Right renal cortex interstitium (tissue), 3 donors: Measurements from ENCODE around the gene MMP20. TPM values are rescaled to one million over a fixed set of nuclear protein-coding genes. Genes with fewer than 3 reads are reported as not detected.

Source experiments
- DNase-seq, 3 donors: peaks; one replicate each; pipeline ENCODE4 v3.0.0-alpha.2; 2013; ENCODE audit warnings: low read depth in 3 of 3, low spot score in 2 of 3
- polyA plus RNA-seq, 3 donors: library from polyadenylated mRNA; unstranded; fragments of 120-200 nt; gene quantifications; one replicate each; pipeline ENCODE4 v1.2.1, GENCODE V29; 2013; ENCODE audit not compliant: insufficient read length in 3 of 3

MMP20 gene
- polyA plus RNA-seq, 3 donors = not detected

DNA sequence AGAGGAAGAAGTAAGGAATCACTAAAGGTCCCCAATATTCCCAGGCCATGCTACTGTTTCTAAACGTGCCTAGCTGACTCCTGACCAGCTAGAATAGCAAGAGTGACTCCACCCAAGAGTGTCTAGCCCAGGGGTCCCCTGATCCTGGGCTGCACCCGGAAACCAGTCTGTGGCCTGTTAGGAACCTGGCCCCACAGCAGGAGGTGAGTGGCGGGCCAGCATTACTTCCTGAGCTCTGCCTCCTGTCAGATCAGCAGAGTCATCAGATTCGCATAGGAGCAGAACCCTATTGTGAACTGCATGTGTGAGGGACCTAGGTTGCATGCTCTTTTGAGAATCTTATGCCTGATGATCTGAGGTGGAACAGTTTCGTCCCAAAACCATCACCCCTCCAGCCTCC lies 2.0 kb downstream of the MMP20 start:
- DNase-seq = no peak

GRCh38 chr11:102622258-102622657 lies 2.9 kb downstream of the MMP20 start:
- DNase-seq = no peak

DNA sequence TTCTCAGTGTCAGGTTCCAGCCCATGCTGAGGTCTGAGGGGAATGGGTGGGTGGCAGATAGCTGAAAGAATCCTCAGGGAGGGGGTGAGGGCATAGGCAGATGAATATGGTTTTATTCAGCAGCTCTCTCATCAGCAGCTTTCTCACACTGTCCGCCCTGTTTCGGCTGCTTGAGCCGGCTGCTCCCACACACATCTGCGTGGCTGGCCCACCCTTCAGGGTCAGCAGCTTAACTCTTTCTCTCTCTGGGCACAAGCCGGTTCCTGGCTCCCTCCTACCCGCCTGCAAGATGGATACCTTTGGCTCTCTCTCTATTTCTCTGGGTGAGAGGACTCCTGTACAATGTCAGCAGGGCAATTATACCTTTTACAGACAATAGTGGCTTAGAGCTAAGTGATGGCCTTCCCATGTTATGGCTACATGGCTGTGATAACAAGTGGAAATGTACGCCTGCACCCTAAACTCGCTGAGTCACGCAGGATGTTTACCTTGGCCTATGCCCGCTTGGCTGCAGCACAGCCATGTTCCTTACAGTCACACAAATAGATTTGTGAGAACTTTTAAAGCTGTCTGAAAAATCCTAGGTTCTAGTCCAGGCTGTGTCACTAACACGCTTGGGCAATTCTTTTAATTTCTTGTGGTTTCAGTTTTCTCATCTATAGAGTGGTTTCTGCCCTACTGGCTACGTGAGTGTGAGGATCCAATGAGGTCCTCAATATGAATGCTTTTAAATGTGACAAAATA lies 4.1 kb downstream of the MMP20 start:
- DNase-seq = no peak

DNA sequence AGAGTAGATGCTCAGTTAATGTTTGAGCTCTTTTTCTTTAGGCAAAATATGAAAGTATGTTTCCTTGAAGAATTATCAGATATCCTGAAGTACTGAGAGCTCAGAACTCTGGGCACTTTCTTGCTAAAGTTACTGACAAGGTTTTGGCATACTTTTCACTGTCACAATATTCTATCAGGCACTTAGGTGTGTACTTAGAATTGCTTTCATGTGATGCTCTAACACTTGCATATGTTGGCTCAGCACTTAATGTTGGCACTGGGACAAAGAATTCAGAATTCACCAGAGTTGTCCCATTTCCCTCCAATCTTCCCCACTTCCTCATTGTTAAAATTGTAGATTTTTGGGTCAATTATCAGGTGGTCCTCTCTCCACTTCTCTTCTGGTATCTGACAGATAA lies 5.0 kb downstream of the MMP20 start:
- DNase-seq = no peak

- DNase-seq = no peak
Measured at GRCh38 chr11:102617466-102618008, 7.6 kb downstream of the MMP20 start.

DNA sequence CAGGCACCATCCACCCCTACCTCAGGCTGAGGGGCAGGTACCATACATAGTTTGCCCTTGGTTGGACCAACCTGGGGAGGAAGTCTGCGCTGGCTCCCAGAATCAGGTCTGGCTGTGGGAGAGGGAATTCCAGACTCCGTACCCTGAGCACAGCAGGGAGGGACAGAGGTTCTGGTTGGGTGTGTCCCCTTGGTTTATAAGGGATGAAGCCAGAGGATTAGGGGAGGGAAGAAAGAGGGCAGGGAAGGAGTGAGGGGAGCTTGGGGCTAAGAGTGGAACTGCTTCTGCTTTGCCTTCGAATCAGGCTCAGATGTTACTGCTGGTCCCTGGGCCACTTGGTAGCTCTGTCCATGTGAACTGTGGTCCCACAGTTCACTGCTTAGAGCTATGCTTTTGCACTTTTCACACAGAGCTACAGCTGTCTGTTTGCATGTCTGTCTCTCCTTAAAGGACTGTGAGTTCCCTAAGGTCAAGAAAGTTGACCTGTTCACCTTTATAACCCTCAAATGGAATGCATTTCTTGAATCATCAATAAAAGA lies 9.2 kb downstream of the MMP20 start:
- DNase-seq = no peak

- DNase-seq = no peak
Measured at GRCh38 chr11:102615077-102615893, 9.8 kb downstream of the MMP20 start.

DNA sequence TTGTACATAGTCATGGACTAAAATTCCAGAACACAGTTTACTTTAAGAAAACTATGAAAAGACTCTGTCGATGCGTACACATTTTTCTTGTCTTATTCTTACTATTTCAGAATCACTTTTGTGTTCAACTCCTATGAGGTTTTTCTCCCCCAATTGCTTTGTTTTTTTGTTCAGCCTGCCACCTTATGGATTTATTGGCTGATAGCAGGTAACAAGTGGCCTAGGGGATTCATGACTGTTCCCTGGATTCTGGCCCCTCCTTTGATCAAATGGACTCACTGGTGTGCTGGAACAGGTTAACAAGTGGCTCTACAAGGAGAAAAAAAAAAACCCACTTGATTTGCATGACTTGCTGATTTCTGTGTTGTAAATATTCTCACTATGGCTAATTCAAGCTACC lies 10.6 kb downstream of the MMP20 start:
- no peak for DNase-seq

DNA sequence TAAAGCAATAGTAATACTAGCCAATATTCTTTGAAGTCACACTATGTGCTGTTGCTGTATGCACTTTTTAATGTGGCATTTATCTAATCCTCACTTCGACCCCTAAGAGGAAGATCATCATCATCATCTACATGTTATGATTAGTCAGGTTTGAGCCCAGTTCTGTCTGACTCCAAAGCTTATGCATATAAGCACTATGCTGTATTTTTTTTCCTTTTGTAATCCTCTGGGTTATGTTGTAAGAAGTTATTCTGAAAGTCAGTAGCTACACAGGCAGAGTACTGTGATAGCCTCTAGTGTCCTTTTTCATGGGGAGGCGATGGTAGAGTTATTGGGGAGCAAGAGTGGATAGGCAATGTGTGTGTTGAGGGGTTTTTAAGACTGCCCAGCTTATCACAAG lies 11.1 kb downstream of the MMP20 start:
- DNase-seq = no peak

- no peak for DNase-seq
Measured at GRCh38 chr11:102613450-102613849, 11.7 kb downstream of the MMP20 start.

GRCh38 chr11:102611291-102611690 lies 13.8 kb downstream of the MMP20 start:
- DNase-seq = no peak

DNA sequence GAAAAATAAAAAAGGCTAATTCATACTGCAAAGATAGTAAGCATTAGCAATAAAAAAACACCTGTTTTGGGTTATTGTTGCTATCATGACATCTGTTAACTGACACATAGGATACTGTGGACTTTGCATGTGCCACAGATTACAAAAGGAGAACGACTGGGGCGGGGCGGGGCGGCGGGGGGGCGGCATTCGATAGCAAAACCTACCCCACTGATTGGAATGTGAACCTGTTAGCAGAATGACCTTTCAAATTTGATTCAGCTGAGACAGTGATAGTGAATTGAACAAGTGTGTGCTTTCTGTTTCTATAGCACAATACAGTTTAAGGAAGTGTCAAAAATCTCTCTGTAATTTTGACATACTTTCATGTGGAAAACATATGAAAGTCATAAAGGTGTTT lies 14.9 kb downstream of the MMP20 start:
- DNase-seq = no peak

DNA sequence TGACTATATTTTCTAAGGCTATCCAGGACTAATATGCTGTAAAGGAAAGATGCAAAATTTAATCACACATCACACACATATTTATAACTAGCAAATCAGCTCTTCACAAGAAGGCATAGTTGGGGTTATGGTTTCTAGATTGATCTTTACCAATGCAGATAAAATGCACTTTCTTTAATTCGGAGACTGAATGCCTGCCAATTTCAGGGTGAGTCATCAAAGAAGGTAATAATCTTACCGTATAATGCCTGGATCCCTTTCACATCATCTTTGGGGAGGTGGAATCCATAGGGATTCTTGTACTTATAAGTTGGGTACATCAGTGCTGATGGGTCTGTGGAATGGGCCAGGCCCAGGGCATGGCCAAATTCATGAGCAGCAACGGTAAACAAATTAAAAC lies 16.4 kb downstream of the MMP20 start:
- no peak for DNase-seq

DNA sequence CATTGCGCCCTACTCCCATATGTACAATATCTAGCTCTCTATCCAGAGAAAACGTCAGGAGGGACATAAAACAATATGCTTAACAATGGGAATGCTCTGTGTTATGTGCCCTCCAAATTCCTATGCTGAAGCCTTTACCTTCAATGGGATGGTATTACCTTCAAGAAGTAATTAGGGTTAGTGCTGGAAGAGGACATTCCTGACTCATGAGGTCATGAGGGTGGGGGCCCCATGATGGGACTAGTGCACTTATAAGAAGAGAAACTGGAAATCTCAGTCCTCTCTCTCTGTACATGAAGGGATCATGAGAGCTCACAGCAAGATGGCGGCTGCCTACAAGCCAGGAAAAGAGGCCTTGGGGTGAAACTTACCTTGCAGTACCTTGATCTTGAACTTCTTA lies 20.3 kb downstream of the MMP20 start:
- no peak for DNase-seq

GRCh38 chr11:102604011-102604410 lies 21.1 kb downstream of the MMP20 start:
- no peak for DNase-seq

GRCh38 chr11:102603576-102603975 lies 21.6 kb downstream of the MMP20 start:
- DNase-seq = no peak

GRCh38 chr11:102603091-102603490 lies 22.0 kb downstream of the MMP20 start:
- DNase-seq = no peak

- DNase-seq = no peak
Measured at GRCh38 chr11:102600666-102601065, 24.5 kb downstream of the MMP20 start.

GRCh38 chr11:102599642-102600261 lies 25.4 kb downstream of the MMP20 start:
- DNase-seq = no peak

DNA sequence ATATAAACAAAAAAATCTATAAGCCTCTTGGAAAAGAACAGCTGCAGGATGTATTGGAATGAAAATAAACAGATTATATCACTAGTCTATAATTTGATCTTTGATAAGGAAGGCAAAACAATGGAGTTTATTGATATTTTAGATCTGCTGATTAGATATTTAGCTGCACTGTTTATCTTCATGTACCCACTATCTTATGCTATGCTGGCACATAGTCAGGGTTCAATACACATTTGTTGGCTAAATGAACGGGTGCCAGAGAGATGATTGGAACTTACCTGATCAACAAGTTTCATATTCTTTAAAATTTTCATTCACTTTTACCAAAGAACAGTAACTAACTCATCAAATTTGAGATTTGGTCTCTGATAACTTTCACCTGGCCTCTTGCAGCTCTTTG lies 26.9 kb downstream of the MMP20 start:
- no peak for DNase-seq

- no peak for DNase-seq
Measured at GRCh38 chr11:102596578-102596977, 28.6 kb downstream of the MMP20 start.
